ENCODE measurements around the gene SNTB2. TPM values are rescaled to one million over a fixed set of nuclear protein-coding genes. Genes with fewer than 3 reads are reported as not detected.

SNTB2 gene
- total and polyA plus RNA-seq, 8 donors: 2.7 to 18.2 (median 10.0) TPM

DNA sequence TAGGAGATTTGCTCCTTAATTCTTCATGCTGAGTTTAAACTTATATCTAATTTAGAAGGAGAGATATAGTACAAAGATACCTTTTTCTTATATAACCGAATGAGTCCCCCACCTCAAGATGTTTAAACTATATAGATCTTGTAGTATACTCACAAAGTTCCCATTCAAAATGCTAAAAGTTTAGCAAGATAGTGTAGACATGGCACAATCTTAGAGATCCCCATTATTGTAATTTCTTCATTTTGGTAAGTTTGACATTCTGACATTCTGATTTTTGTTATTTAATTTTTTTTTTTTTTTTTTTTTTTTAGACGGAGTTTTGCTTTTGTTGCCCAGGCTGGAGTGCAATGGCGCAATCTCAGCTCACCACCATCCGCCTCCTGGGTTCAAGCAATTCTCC lies 22.8 kb downstream of the SNTB2 start:
- Histone ChIP-seq H3K4me1 (no peaks in the 10 kb centered on the region), H3K4me3 (no peak overlapping the region), H3K27ac (no peak overlapping the region), H3K9me3 (no peaks in the 10 kb centered on the region), H3K36me3 (no peaks in the 10 kb centered on the region), H3K27me3 (no peaks in the 10 kb centered on the region)
- no peak for FAIRE-seq
- no peak for DNase-seq
- TF ChIP-seq, protein P1, sequence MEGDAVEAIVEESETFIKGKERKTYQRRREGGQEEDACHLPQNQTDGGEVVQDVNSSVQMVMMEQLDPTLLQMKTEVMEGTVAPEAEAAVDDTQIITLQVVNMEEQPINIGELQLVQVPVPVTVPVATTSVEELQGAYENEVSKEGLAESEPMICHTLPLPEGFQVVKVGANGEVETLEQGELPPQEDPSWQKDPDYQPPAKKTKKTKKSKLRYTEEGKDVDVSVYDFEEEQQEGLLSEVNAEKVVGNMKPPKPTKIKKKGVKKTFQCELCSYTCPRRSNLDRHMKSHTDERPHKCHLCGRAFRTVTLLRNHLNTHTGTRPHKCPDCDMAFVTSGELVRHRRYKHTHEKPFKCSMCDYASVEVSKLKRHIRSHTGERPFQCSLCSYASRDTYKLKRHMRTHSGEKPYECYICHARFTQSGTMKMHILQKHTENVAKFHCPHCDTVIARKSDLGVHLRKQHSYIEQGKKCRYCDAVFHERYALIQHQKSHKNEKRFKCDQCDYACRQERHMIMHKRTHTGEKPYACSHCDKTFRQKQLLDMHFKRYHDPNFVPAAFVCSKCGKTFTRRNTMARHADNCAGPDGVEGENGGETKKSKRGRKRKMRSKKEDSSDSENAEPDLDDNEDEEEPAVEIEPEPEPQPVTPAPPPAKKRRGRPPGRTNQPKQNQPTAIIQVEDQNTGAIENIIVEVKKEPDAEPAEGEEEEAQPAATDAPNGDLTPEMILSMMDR (IDR thresholded peaks at IDR 0.05): no peak
- 94 to 96% methylated on average over 4 of the region's 4 CpGs for WGBS, 2 donors
- ATAC-seq: no peak
- intact Hi-C loops (cut with DNase I): no loop called here

DNA sequence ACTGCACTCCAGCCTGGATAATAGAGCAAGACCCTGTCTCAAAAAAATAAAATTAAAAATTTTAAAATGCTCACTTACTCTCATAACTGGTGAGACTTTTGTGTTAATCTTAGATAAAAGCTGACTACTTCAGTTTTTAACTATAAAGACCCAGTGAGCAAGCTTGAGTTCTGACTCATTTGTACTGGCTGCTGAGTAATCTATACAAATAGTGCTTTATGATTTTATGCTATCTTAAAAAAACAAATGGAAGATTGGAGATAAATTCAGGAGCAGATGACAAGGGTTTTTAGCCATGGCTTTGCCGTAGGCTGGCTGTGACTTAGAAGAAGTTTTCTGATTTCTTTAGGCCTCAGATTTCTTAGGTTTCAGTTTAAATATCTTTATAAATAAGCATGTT lies 30.5 kb downstream of the SNTB2 start:
- intact Hi-C loops (cut with DNase I): no loop called here
- DNase-seq (no peak), ATAC-seq (peak; percentile 87 to 95 (median 91)), FAIRE-seq (no peak)
- Histone ChIP-seq H3K4me3 (no peak overlapping the region), H3K36me3 (no peaks in the 10 kb centered on the region), H3K4me1 (peaks cover 7 to 25% (median 8%) of the 10 kb centered on the region in 3 donors), H3K27me3 (no peaks in the 10 kb centered on the region), H3K9me3 (no peaks in the 10 kb centered on the region), H3K27ac (no peak overlapping the region)
- WGBS, 2 donors: 27 to 36% methylated on average over 1 of the region's 1 CpG
- TF ChIP-seq, protein P1 (IDR thresholded peaks at IDR 0.05): no peak

DNA sequence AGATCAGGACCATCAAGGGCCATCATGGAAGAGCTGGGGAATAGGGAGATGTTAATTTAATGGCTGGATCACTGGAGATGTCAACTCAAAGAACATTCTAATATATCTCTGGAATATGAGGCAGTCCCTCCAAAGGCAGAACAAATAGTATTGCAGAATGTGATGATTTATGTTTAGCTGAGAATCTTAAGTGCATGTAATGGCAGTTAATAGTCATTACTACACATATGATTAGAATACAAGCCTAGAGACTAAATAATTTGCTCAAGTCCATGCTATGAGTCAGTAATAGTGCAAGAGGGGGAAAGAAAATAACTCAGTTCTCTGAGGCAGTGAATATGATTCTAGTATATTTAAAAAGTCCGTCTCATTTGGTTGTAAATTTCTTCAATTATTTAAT lies 32.3 kb downstream of the SNTB2 start:
- intact Hi-C loops (cut with DNase I): no loop called here
- DNase-seq: no peak
- H3K4me3 ChIP-seq: no peak overlapping the region
- FAIRE-seq: no peak
- 100% methylated on average over 1 of the region's 1 CpG for WGBS, 2 donors
- H3K27ac ChIP-seq: no peak overlapping the region
- peaks cover 7 to 25% (median 8%) of the 10 kb centered on the region in 3 donors for H3K4me1 ChIP-seq
- no peaks in the 10 kb centered on the region for H3K36me3 ChIP-seq
- no peaks in the 10 kb centered on the region for H3K27me3 ChIP-seq
- no peak for ATAC-seq
- H3K9me3 ChIP-seq: no peaks in the 10 kb centered on the region
- TF ChIP-seq, protein P1 (IDR thresholded peaks at IDR 0.05): no peak

DNA sequence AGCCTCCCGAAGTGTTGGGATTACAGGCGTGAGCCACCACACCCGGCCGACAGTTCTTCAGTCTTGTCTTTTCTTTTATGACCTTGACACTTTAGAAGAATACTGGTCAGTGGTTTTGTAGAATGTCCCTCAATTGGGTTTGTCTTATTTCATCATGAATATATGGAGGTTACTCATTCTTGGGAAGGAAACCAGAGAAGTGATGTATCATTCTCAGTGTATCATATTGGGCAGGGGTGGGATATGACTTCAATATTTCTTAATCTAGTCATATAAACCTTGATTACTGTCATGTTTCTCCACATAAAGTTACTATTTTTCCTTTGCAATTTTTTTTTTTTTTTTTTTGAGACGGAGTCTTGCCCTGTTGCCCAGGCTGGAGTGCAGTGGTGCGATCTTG lies 36.9 kb downstream of the SNTB2 start:
- 96 to 98% methylated on average over 6 of the region's 6 CpGs for WGBS, 2 donors
- no peak overlapping the region for H3K27ac ChIP-seq
- no peaks in the 10 kb centered on the region for H3K27me3 ChIP-seq
- H3K4me1 ChIP-seq: peaks cover 0 to 3% (median 0%) of the 10 kb centered on the region in 3 donors
- TF ChIP-seq, protein P1 (IDR thresholded peaks at IDR 0.05): no peak
- no peak overlapping the region for H3K4me3 ChIP-seq
- no peak for DNase-seq
- no peaks in the 10 kb centered on the region for H3K36me3 ChIP-seq
- no peaks in the 10 kb centered on the region for H3K9me3 ChIP-seq
- no peak for FAIRE-seq
- intact Hi-C loops (cut with DNase I): no loop called here
- no peak for ATAC-seq

DNA sequence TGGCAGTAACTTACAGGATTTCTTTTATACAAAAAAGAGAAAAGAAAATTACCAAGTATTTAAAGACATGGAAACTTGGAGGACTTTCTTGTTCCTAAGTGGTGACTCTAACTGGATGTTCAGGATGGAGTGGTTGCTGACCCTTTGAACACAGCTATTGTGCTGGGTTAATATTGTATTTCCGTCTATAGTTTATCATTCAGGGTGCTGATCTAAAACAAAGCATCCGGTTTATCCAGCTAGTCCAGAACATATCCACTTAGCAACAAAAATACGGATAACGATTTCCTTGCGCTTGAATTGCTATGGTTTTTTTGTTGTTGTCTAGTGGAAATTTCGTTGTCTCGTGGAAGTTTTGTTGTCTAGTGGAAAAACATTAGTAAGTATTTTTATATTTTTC lies 38.2 kb downstream of the SNTB2 start:
- H3K27ac ChIP-seq: no peak overlapping the region
- TF ChIP-seq, protein P1 (IDR thresholded peaks at IDR 0.05): no peak
- intact Hi-C loops (cut with DNase I): no loop called here

More for the DNA sequence above, 38.2 kb downstream of the SNTB2 start:
- H3K36me3 ChIP-seq: no peaks in the 10 kb centered on the region
- H3K9me3 ChIP-seq: no peaks in the 10 kb centered on the region
- ATAC-seq: peak in 1 of 4 donors; percentile 35
- no peaks in the 10 kb centered on the region for H3K27me3 ChIP-seq
- WGBS, 2 donors: 68 to 69% methylated on average over 7 of the region's 7 CpGs
- no peak overlapping the region for H3K4me3 ChIP-seq
- no peak for DNase-seq
- H3K4me1 ChIP-seq: peaks cover 0 to 3% (median 0%) of the 10 kb centered on the region in 3 donors
- FAIRE-seq: no peak
